Retinal pigment epithelial cell (primary cell): Measurements from ENCODE around the gene PLA2G7.
"Not testable (repeated sequence)": the region's sequence is repeated elsewhere in the genome, so short reads cannot be mapped to it uniquely, and the experiment has no call there.

Source experiments
- DNase-seq: peaks from one replicate; pipeline ENCODE4 v3.0.0-alpha.2; 2010; ENCODE audit warnings: low read depth
- H3K4me3 ChIP-seq: 2 replicates; pipeline ENCODE4 v1.5.1; 2011; ENCODE audit warnings: mild to moderate bottlenecking, low read length, control low read depth, moderate library complexity
- CTCF ChIP-seq: conservative IDR thresholded peaks from 2 replicates; pipeline ENCODE4 v1.5.1; 2011; ENCODE audit warnings: low read depth, low read length, control low read depth, inconsistent platforms

Gene PLA2G7

GRCh38 chr6:46748940-46749503 is 13.8 kb upstream of the PLA2G7 start:
- no peak for DNase-seq
- TF ChIP-seq CTCF, result no peak
- H3K4me3 ChIP-seq, result no peak overlapping the region

GRCh38 chr6:46746696-46747095 is 11.5 kb upstream of the PLA2G7 start, which contains the start of gene ANKRD66:
TSS of gene ANKRD66 (plus strand) at chr6:46746933. CDS start at chr6:46751949, 5,016 bp downstream.
- DNase-seq, result no peak
- no peak within 1 kb of the TSS for H3K4me3 ChIP-seq
- no peak for TF ChIP-seq CTCF

- TF ChIP-seq CTCF, result no peak
- no peak for DNase-seq
- no peak overlapping the region for H3K4me3 ChIP-seq
These were observed 10.8 kb upstream of the PLA2G7 start for GRCh38 chr6:46745973-46746372.

GRCh38 chr6:46744159-46744725 is 9.1 kb upstream of the PLA2G7 start:
- H3K4me3 ChIP-seq, DNase-seq: not testable (repeated sequence)

GRCh38 chr6:46743425-46744158 is 8.4 kb upstream of the PLA2G7 start:
- TF ChIP-seq CTCF, result no peak
- DNase-seq, result no peak
- no peak overlapping the region for H3K4me3 ChIP-seq

- H3K4me3 ChIP-seq, result no peak overlapping the region
- TF ChIP-seq CTCF, result no peak
- DNase-seq, result no peak
These were observed 6.7 kb upstream of the PLA2G7 start for GRCh38 chr6:46741910-46742309.

- DNase-seq, result no peak
- TF ChIP-seq CTCF, result no peak
- H3K4me3 ChIP-seq, result no peak overlapping the region
These were observed 6.3 kb upstream of the PLA2G7 start for GRCh38 chr6:46741482-46741881.
